NCI-H510A (cell line): ENCODE data around the gene CCDC39.

Experiments used
- DNase-seq: peaks from one replicate; lab custom pipeline; 2025; lab: John Stamatoyannopoulos, UW

The CCDC39 gene

GRCh38 chr3:180679178-180680096 lies at the start of gene CCDC39:
Gene CCDC39, minus strand, starts transcription at chr3:180679489. Its CDS starts 109 bp downstream, at chr3:180679380.
- DNase-seq, result peak; percentile 75

- no peak for DNase-seq
Measured at GRCh38 chr3:180720012-180720411, 40.7 kb upstream of the CCDC39 start.

DNA sequence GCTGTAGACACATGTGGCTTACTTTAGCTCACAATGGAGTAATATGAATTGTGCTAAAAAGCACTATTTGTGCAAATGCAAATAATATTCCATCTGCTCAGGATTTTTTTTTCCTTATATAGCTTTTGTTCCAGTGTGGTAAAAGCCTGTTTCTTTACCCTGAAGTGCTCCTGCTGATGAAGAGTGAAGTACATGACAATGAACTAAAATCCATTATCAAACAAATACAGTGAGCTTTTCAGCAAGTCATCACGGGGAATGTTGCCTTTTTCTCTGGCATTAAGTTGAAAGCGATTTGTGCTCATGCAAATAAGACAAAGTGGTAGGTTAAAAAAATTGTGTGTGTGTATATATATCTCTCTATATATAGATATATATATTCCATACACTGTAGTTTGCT lies 28.6 kb upstream of the CCDC39 start:
- no peak for DNase-seq

GRCh38 chr3:180705619-180706018 lies 26.3 kb upstream of the CCDC39 start:
- DNase-seq, result no peak

- no peak for DNase-seq
Measured at GRCh38 chr3:180704532-180704931, 25.2 kb upstream of the CCDC39 start.

DNA sequence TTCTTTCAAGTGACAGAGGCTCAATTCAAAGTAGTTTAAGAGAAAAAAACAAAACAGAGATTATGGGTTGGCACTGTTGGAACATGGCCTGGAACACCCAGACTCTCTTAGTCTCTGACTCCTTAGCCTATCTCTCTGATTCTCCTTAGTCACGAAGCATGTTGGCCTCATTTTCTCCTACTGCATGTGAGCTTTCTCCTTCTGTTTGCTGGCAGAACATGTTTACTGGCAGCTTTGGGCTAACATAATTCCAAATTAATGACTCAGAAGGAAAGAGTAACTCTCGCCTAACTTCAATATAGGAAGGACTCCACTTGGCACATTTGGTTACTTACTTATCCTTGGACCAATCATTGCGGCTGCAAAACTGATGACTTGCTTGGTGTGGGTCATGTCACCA lies 21.7 kb upstream of the CCDC39 start:
- DNase-seq, result no peak

GRCh38 chr3:180698760-180699270 lies 19.5 kb upstream of the CCDC39 start:
- no peak for DNase-seq

- no peak for DNase-seq
Measured at GRCh38 chr3:180694321-180694720, 15.0 kb upstream of the CCDC39 start.

DNA sequence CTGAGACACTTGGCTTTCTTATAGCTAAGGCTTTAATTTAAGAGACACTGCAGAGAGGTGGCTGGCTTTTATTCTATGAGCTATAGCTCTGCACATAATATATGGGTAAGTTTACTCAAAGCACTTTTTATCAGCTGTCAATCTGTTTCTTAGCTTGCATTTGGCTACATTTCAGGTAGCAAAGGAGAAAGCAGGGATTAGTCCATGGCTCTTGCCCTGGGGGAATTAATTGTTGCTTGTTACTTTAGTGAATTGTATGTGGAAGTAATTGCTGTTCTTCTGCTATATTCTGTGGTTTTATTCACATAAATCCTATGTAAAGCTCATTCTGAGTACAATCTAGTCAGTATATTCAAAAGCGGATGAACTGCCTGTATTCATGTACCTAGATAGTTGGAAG lies 14.4 kb upstream of the CCDC39 start:
- DNase-seq, result no peak

GRCh38 chr3:180690061-180690460 lies 10.8 kb upstream of the CCDC39 start:
- DNase-seq, result no peak

- no peak for DNase-seq
Measured at GRCh38 chr3:180684807-180685206, 5.5 kb upstream of the CCDC39 start.

DNA sequence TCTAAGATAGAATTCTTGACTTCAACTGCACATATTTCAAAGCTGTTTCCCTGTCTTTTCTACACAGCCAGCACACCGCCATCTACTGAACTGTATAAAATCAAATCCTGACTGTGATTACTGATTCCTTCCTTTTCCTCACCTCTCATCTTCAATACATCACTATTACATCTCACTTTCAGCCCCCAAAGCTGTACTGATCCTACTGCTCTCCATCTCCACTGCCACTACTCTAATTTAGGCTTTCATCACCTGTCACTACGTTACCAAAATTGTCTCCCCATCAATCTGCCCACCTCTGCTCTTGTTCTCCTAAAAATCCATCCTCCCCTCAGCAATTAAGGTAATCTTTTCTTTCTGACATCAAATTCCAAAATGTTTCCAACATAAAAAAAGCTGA lies 4.5 kb upstream of the CCDC39 start:
- DNase-seq, result no peak

GRCh38 chr3:180680097-180680430 lies 775 bp upstream of the CCDC39 start:
- peak; percentile 28 for DNase-seq

- no peak for DNase-seq
Measured at GRCh38 chr3:180678231-180678630, 1.1 kb downstream of the CCDC39 start.

GRCh38 chr3:180661444-180661843 lies 17.8 kb downstream of the CCDC39 start:
- no peak for DNase-seq

DNA sequence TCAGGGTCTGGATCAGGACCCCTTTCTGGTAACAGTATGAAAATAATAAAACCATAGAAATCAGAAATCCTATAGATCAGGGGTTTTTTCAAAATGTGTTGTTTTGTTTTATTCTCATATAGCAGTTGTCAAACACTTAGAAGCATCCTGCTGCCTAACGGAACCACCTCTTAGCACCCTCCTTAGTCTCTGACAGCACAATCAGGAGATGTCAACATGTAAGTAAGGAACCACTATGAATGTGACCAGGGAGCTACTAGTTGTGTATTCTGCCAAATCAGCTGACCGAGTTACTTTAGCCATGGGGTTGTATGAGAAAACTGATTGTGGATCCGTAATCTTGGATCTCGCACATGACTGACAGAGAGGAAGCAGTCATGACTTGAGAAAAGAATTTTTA lies 22.2 kb downstream of the CCDC39 start:
- DNase-seq, result no peak

- DNase-seq, result no peak
Measured at GRCh38 chr3:180656406-180656805, 22.9 kb downstream of the CCDC39 start.

DNA sequence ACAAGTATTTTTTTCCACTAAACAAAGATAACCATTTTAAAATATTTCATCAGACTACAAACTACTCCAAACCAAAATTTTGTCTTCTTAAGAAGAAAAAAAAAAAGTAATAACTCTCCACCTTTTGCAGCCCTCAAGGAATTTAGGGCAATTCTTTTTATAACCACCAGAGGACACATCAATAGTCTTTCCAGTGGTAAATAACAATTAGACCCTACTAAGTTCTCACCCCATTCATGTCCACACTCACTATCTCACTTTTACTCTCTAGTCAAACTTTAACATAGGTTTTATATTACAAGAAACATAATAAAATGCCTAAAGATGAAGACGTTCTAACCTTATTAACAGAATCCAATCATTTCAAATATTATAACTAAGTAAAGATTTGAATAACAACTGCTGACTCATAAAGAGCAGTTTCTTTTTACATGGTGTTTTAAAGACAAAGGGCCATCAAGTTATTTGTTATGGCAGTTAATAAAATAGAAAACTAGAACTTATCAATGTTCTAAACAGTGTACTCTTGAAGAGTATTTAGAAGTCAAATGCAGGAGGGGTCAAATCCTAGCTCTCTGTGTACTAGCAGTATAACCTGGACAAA lies 33.0 kb downstream of the CCDC39 start:
- no peak for DNase-seq

- no peak for DNase-seq
Measured at GRCh38 chr3:180640987-180641386, 38.3 kb downstream of the CCDC39 start.

GRCh38 chr3:180633722-180634121 lies 45.6 kb downstream of the CCDC39 start:
- no peak for DNase-seq

DNA sequence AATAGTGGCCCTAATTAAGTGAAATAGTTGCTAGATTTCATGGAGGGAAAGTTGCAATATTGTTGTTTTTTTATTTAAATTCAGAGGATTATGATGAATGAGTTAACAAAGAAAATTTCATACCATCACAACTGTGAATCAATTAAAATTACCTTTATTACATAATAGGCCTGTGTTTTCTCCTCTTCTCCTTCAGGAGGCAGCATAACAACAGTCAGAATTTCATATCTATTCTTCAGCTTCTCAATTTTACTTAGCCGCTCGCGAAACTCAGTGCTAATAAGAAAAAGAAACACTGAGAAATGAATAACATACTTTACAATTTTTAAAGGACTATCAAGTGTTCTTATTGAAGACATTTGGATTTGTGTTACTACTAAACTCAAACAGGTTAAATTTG lies 48.0 kb downstream of the CCDC39 start:
- DNase-seq, result no peak

DNA sequence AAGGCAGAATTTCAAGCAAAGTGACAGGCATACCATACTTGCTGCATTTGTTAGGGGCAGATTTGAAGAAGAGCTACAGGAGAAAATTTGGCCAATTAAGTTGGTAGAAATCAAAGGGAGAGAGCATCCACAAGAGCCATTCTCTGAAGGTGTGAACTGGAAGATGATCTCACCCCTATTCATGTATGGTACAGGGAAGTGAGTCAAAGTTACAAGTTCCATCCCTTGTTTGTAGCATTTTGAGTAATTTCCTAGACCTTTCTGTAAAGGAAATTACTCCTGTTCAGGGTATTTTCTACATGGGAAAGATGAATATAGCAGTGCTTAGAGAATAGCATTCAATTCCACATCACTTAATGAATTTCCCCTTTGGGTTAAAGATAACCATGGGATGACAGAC lies 48.9 kb downstream of the CCDC39 start:
- DNase-seq, result no peak

DNA sequence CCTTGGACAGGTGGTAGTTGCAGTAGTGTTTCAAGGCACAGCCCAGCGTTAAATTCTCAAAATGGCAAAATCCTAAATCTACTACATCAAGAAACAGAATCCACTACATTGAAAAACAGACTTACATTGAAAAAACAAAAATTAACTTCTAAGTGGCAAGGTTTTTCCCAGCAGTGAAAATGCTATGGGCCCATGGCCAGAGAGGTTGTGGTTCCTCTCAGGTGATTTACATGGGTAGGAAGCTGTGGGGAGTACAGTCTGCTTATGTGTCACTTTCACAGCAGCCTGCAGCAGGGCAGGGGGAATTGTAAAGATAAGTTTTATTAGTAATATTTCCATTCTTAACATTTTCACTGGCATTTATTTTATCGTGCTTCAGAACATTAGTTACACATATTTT lies 52.4 kb downstream of the CCDC39 start:
- DNase-seq, result no peak
